ENCODE results near the gene ZNF157.

GRCh38 chrX:47413179-47413594, 42.8 kb downstream of the ZNF157 start:
- no peak for TF ChIP-seq CTCF (IDR thresholded peaks at IDR 0.05 in 8 of 11, conservative IDR thresholded peaks at IDR 0.05 in 3 of 11)
- TF ChIP-seq POLR2A (IDR thresholded peaks at IDR 0.05): no peak
